CD4-positive, alpha-beta T cell treated with Interleukin-10 for 1 hour (primary cell): ENCODE results near the gene ITGA8.

Experiments
- DNase-seq: peaks from one replicate; pipeline ENCODE4 v3.0.0-alpha.2; 2020

ITGA8 gene

GRCh38 chr10:15730341-15730740 lies 10.6 kb upstream of the ITGA8 start:
- DNase-seq: no peak

- DNase-seq: no peak
Measured at GRCh38 chr10:15729890-15730289, 10.2 kb upstream of the ITGA8 start.

- no peak for DNase-seq
Measured at GRCh38 chr10:15726042-15726441, 6.3 kb upstream of the ITGA8 start.

- DNase-seq: no peak
Measured at GRCh38 chr10:15725603-15726002, 5.9 kb upstream of the ITGA8 start.

- no peak for DNase-seq
Measured at GRCh38 chr10:15724683-15725082, 5.0 kb upstream of the ITGA8 start.

GRCh38 chr10:15723803-15724202 lies 4.1 kb upstream of the ITGA8 start:
- no peak for DNase-seq

- DNase-seq: no peak
Measured at GRCh38 chr10:15720635-15721287, 1.0 kb upstream of the ITGA8 start.

GRCh38 chr10:15719049-15719898 lies 448 bp downstream of the ITGA8 start:
- DNase-seq: no peak

GRCh38 chr10:15718694-15719048 lies 1.1 kb downstream of the ITGA8 start:
- DNase-seq: no peak

GRCh38 chr10:15715619-15716227 lies 4.0 kb downstream of the ITGA8 start:
- no peak for DNase-seq

GRCh38 chr10:15714847-15715246 lies 4.9 kb downstream of the ITGA8 start:
- no peak for DNase-seq

GRCh38 chr10:15712883-15713282 lies 6.8 kb downstream of the ITGA8 start:
- DNase-seq: no peak

GRCh38 chr10:15710455-15710854 lies 9.3 kb downstream of the ITGA8 start:
- DNase-seq: no peak

- no peak for DNase-seq
Measured at GRCh38 chr10:15705298-15705697, 14.4 kb downstream of the ITGA8 start.

- DNase-seq: no peak
Measured at GRCh38 chr10:15704581-15704968, 15.1 kb downstream of the ITGA8 start.

GRCh38 chr10:15703944-15704580 lies 15.7 kb downstream of the ITGA8 start:
- DNase-seq: no peak

- no peak for DNase-seq
Measured at GRCh38 chr10:15703151-15703880, 16.4 kb downstream of the ITGA8 start.

- DNase-seq: no peak
Measured at GRCh38 chr10:15700078-15700674, 19.5 kb downstream of the ITGA8 start.

- no peak for DNase-seq
Measured at GRCh38 chr10:15695852-15696251, 23.9 kb downstream of the ITGA8 start.

GRCh38 chr10:15690031-15690430 lies 29.7 kb downstream of the ITGA8 start:
- DNase-seq: no peak

GRCh38 chr10:15684768-15685167 lies 35.0 kb downstream of the ITGA8 start:
- DNase-seq: no peak

GRCh38 chr10:15681076-15681475 lies 38.6 kb downstream of the ITGA8 start:
- DNase-seq: no peak

GRCh38 chr10:15678851-15679250 lies 40.9 kb downstream of the ITGA8 start:
- no peak for DNase-seq
